Type B pancreatic cell (in vitro differentiated cells): Measurements from ENCODE around the gene MTPN. TPM values are rescaled to one million over a fixed set of nuclear protein-coding genes. Genes with fewer than 3 reads are reported as not detected.

Experiments
- DNase-seq: peaks from one replicate; pipeline ENCODE4 v3.0.0; 2021; ENCODE audit warnings: mixed read lengths; ENCODE audit not compliant: unreplicated experiment; ENCODE audit errors: extremely low spot score
- H3K27ac Mint-ChIP-seq: 2 replicates; pipeline ENCODE4 v1.8.0; 2021; ENCODE audit warnings: mild to moderate bottlenecking, mixed read lengths
- H3K27me3 Mint-ChIP-seq: 2 replicates; pipeline ENCODE4 v1.8.0; 2021; ENCODE audit warnings: mixed read lengths
- H3K36me3 Mint-ChIP-seq: 2 replicates; pipeline ENCODE4 v1.8.0; 2021; ENCODE audit warnings: mixed read lengths
- H3K4me1 Mint-ChIP-seq: one replicate; pipeline ENCODE4 v1.8.0; 2021; ENCODE audit warnings: mixed read lengths; ENCODE audit not compliant: unreplicated experiment
- H3K4me3 Mint-ChIP-seq: 2 replicates; pipeline ENCODE4 v1.8.0; 2021; ENCODE audit warnings: mild to moderate bottlenecking, mixed read lengths
- H3K9me3 Mint-ChIP-seq: 2 replicates; pipeline ENCODE4 v1.8.0; 2021; ENCODE audit warnings: mixed read lengths
- total RNA-seq: library from RNA; stranded (reverse); gene quantifications from 2 replicates; pipeline ENCODE4 v1.2.1, GENCODE V29; 2021; ENCODE audit warnings: low replicate concordance
- TF ChIP-seq, protein P1 (sequence below): fragments of 200-600 bp; sonication (generic); conservative IDR thresholded peaks from 2 replicates; pipeline ENCODE4 v1.5.0; 2021; ENCODE audit warnings: antibody characterized with exemption, mild to moderate bottlenecking

Gene MTPN
- total RNA-seq, 1 donor from 2014 or later, result 104 TPM

DNA sequence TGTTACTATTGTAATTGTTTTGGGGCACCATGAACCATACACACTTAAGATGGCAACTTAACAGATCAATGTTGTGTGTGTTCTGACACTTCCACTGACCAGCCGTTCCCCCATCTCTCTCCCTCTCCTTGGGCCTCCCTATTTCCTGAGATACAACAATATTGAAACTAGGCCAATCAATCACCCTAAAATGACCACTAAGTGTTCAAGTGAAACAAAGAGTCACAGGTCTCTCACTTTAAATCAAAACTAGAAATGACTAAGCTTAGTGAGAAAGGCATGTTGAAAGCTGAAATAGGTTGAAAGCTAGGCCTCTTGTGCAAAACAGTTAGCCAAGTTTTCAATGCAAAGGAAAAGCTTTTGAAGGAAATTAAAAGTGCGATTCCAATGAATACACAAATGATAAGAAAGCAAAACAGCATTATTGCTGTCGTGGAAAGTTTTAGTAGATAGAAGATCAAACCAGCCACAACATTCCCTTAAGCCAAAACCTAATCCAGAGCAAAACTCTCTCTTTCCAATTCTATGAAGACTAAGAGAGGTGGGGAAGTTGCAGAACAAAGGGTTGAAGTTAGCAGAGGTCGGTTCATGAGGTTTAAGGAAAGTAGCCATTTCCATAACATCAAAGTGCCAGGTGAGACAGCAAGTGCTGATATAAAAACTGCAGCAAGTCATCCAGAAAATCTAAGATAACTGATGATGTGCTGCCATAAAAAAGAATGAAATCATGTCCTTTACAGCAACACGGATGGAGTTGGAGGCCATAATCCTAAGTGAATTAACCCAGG, 90.6 kb downstream of the MTPN start:
- H3K4me3 Mint-ChIP-seq, result no peak overlapping the region
- H3K9me3 Mint-ChIP-seq, result peaks cover 9% of the 10 kb centered on the region
- H3K27ac Mint-ChIP-seq, result no peak overlapping the region
- no peaks in the 10 kb centered on the region for H3K27me3 Mint-ChIP-seq
- no peaks in the 10 kb centered on the region for H3K36me3 Mint-ChIP-seq
- no peak for DNase-seq
- H3K4me1 Mint-ChIP-seq, result no peaks in the 10 kb centered on the region
- TF ChIP-seq, protein P1, sequence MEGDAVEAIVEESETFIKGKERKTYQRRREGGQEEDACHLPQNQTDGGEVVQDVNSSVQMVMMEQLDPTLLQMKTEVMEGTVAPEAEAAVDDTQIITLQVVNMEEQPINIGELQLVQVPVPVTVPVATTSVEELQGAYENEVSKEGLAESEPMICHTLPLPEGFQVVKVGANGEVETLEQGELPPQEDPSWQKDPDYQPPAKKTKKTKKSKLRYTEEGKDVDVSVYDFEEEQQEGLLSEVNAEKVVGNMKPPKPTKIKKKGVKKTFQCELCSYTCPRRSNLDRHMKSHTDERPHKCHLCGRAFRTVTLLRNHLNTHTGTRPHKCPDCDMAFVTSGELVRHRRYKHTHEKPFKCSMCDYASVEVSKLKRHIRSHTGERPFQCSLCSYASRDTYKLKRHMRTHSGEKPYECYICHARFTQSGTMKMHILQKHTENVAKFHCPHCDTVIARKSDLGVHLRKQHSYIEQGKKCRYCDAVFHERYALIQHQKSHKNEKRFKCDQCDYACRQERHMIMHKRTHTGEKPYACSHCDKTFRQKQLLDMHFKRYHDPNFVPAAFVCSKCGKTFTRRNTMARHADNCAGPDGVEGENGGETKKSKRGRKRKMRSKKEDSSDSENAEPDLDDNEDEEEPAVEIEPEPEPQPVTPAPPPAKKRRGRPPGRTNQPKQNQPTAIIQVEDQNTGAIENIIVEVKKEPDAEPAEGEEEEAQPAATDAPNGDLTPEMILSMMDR, result no peak

- no peak overlapping the region for H3K27ac Mint-ChIP-seq
- peaks cover 9% of the 10 kb centered on the region for H3K9me3 Mint-ChIP-seq
- TF ChIP-seq, protein P1, result no peak
- no peaks in the 10 kb centered on the region for H3K36me3 Mint-ChIP-seq
- no peaks in the 10 kb centered on the region for H3K27me3 Mint-ChIP-seq
- no peaks in the 10 kb centered on the region for H3K4me1 Mint-ChIP-seq
- no peak overlapping the region for H3K4me3 Mint-ChIP-seq
- no peak for DNase-seq
Measured at GRCh38 chr7:135884495-135885232, 92.5 kb downstream of the MTPN start.

GRCh38 chr7:135879233-135879632, 97.9 kb downstream of the MTPN start:
- DNase-seq, result no peak
- TF ChIP-seq, protein P1, result no peak
- Mint-ChIP-seq H3K27ac (peak overlapping the region; percentile 92), H3K36me3 (no peaks in the 10 kb centered on the region), H3K27me3 (no peaks in the 10 kb centered on the region), H3K9me3 (peaks cover 5% of the 10 kb centered on the region), H3K4me3 (no peak overlapping the region), H3K4me1 (peaks cover 8% of the 10 kb centered on the region)

GRCh38 chr7:135878284-135878683, 98.9 kb downstream of the MTPN start:
- Mint-ChIP-seq H3K27me3 (no peaks in the 10 kb centered on the region), H3K4me3 (peak overlapping the region; percentile 37), H3K9me3 (peaks cover 5% of the 10 kb centered on the region), H3K36me3 (no peaks in the 10 kb centered on the region), H3K4me1 (peaks cover 8% of the 10 kb centered on the region), H3K27ac (peak overlapping the region; percentile 92)
- TF ChIP-seq, protein P1, result no peak
- no peak for DNase-seq

DNA sequence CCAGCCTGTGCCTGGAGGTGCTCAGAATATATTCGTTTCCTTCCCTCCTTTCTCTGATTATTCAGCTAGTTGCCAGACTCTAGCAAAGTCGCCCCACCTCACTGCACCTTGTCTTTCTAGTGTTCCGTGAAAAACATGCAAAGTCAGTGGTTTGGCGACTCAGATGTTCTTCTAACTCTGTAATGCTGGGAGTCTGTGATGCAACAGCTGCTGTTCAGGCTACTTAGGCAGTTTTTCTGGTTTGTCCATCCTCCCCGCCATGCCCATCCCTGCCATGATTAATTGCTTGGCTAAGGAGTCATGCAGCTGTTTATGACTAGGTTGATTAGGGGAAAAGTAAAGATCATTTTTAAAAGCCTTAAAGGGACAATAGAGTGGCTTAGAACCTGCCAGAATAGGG, 99.4 kb downstream of the MTPN start:
- Mint-ChIP-seq H3K4me1 (peaks cover 8% of the 10 kb centered on the region), H3K27me3 (no peaks in the 10 kb centered on the region), H3K4me3 (peak overlapping the region; percentile 49), H3K9me3 (peaks cover 5% of the 10 kb centered on the region), H3K36me3 (no peaks in the 10 kb centered on the region), H3K27ac (peak overlapping the region; percentile 92)
- TF ChIP-seq, protein P1, result no peak
- no peak for DNase-seq

Other genes starting within 250 kb of the MTPN start
- gene SLC13A4, start 249.2 kb downstream of the MTPN start, total RNA-seq, result 5.2 and 11.3 TPM in 2 replicates
- gene FAM180A, start 228.5 kb downstream of the MTPN start, total RNA-seq, result 0.14 TPM in 1 of 2 replicates, not detected in the other